HS-27A (cell line): Measurements from ENCODE around the gene SHOX.

Source experiments
- DNase-seq: peaks from one replicate; pipeline ENCODE4 v3.0.0-alpha.2; 2012; ENCODE audit warnings: low read depth, missing footprints

Gene SHOX

GRCh38 chrX:666762-667720 lies 36.5 kb downstream of the SHOX start:
- DNase-seq: no peak

GRCh38 chrX:670645-671044 lies 40.1 kb downstream of the SHOX start:
- DNase-seq: no peak

- DNase-seq: no peak
These were observed 42.3 kb downstream of the SHOX start for GRCh38 chrX:672931-673330.

GRCh38 chrX:675279-675954 lies 44.8 kb downstream of the SHOX start:
- no peak for DNase-seq

- no peak for DNase-seq
These were observed 45.3 kb downstream of the SHOX start for GRCh38 chrX:675955-676295.

GRCh38 chrX:677376-677775 lies 46.8 kb downstream of the SHOX start:
- DNase-seq: no peak

- no peak for DNase-seq
These were observed 48.8 kb downstream of the SHOX start for GRCh38 chrX:679291-679979.

GRCh38 chrX:680062-680461 lies 49.5 kb downstream of the SHOX start:
- DNase-seq: no peak

GRCh38 chrX:681989-682388 lies 51.4 kb downstream of the SHOX start:
- no peak for DNase-seq

GRCh38 chrX:682892-683291 lies 52.3 kb downstream of the SHOX start:
- no peak for DNase-seq

GRCh38 chrX:683576-683975 lies 53.0 kb downstream of the SHOX start:
- DNase-seq: no peak

- no peak for DNase-seq
These were observed 54.8 kb downstream of the SHOX start for GRCh38 chrX:685120-686032.

GRCh38 chrX:689983-690382 lies 59.4 kb downstream of the SHOX start:
- no peak for DNase-seq

- no peak for DNase-seq
These were observed 64.2 kb downstream of the SHOX start for GRCh38 chrX:694800-695199.

- DNase-seq: no peak
These were observed 67.6 kb downstream of the SHOX start for GRCh38 chrX:698206-698605.

GRCh38 chrX:700936-701335 lies 70.3 kb downstream of the SHOX start:
- no peak for DNase-seq

- no peak for DNase-seq
These were observed 71.1 kb downstream of the SHOX start for GRCh38 chrX:701673-702072.

GRCh38 chrX:703466-703865 lies 72.9 kb downstream of the SHOX start:
- DNase-seq: no peak

- DNase-seq: no peak
These were observed 73.3 kb downstream of the SHOX start for GRCh38 chrX:703866-704265.
